ENCODE data around the gene SLC41A2. TPM values are rescaled to one million over a fixed set of nuclear protein-coding genes. Genes with fewer than 3 reads are reported as not detected.

The SLC41A2 gene
- total and polyA plus RNA-seq, 4 donors: 7.7 to 235 (median 25.2) TPM

DNA sequence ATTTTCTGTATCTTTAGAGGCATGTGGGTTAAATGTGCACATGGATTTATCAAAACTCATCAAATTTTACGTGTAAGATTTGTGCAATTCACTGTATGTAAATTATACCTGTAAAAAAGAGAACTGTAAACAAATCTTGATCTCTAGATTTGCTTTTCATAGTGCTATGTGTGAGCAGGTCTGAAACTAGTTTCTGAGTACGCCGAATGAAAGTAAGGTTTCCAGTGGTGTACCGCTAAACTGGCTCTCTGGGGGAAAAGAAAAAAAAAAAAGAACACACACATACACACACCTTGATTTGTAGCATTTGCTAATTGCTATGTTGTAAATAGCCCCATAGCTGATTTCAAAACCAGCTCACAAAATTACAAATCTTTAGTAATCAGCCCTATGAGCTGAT lies 8.6 kb upstream of the SLC41A2 start:
- 92% methylated on average over 4 of the region's 4 CpGs for WGBS
- no peak for TF ChIP-seq FOXA2 (IDR thresholded peaks at IDR 0.05)
- TF ChIP-seq TAF1 (conservative IDR thresholded peaks at IDR 0.05): no peak
- TF ChIP-seq NR2F2 (IDR thresholded peaks at IDR 0.05): no peak
- TF ChIP-seq HNF4A (conservative IDR thresholded peaks at IDR 0.05): no peak
- no peak for TF ChIP-seq EGR1 (IDR thresholded peaks at IDR 0.05; ENCODE audit: low read depth in 2 of 2)
- TF ChIP-seq, protein P1, sequence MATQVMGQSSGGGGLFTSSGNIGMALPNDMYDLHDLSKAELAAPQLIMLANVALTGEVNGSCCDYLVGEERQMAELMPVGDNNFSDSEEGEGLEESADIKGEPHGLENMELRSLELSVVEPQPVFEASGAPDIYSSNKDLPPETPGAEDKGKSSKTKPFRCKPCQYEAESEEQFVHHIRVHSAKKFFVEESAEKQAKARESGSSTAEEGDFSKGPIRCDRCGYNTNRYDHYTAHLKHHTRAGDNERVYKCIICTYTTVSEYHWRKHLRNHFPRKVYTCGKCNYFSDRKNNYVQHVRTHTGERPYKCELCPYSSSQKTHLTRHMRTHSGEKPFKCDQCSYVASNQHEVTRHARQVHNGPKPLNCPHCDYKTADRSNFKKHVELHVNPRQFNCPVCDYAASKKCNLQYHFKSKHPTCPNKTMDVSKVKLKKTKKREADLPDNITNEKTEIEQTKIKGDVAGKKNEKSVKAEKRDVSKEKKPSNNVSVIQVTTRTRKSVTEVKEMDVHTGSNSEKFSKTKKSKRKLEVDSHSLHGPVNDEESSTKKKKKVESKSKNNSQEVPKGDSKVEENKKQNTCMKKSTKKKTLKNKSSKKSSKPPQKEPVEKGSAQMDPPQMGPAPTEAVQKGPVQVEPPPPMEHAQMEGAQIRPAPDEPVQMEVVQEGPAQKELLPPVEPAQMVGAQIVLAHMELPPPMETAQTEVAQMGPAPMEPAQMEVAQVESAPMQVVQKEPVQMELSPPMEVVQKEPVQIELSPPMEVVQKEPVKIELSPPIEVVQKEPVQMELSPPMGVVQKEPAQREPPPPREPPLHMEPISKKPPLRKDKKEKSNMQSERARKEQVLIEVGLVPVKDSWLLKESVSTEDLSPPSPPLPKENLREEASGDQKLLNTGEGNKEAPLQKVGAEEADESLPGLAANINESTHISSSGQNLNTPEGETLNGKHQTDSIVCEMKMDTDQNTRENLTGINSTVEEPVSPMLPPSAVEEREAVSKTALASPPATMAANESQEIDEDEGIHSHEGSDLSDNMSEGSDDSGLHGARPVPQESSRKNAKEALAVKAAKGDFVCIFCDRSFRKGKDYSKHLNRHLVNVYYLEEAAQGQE (IDR thresholded peaks at IDR 0.05): no peak
- TF ChIP-seq, protein P2, sequence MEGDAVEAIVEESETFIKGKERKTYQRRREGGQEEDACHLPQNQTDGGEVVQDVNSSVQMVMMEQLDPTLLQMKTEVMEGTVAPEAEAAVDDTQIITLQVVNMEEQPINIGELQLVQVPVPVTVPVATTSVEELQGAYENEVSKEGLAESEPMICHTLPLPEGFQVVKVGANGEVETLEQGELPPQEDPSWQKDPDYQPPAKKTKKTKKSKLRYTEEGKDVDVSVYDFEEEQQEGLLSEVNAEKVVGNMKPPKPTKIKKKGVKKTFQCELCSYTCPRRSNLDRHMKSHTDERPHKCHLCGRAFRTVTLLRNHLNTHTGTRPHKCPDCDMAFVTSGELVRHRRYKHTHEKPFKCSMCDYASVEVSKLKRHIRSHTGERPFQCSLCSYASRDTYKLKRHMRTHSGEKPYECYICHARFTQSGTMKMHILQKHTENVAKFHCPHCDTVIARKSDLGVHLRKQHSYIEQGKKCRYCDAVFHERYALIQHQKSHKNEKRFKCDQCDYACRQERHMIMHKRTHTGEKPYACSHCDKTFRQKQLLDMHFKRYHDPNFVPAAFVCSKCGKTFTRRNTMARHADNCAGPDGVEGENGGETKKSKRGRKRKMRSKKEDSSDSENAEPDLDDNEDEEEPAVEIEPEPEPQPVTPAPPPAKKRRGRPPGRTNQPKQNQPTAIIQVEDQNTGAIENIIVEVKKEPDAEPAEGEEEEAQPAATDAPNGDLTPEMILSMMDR (IDR thresholded peaks at IDR 0.05; ENCODE audit: low read depth, low read length, missing input control): no peak
- TF ChIP-seq SP1 (IDR thresholded peaks at IDR 0.05): no peak
- TF ChIP-seq FOXA1 (IDR thresholded peaks at IDR 0.05): no peak
- TF ChIP-seq YY1 (IDR thresholded peaks at IDR 0.05): no peak
- TF ChIP-seq JUND (IDR thresholded peaks at IDR 0.05): no peak
- TF ChIP-seq, protein P3, sequence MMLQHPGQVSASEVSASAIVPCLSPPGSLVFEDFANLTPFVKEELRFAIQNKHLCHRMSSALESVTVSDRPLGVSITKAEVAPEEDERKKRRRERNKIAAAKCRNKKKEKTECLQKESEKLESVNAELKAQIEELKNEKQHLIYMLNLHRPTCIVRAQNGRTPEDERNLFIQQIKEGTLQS (IDR thresholded peaks at IDR 0.05): no peak
- TF ChIP-seq RXRA (IDR thresholded peaks at IDR 0.05): no peak
- no peak for TF ChIP-seq RAD21 (IDR thresholded peaks at IDR 0.05)
- TF ChIP-seq MAX (IDR thresholded peaks at IDR 0.05): no peak
- no peak for TF ChIP-seq GABPA (IDR thresholded peaks at IDR 0.05 in 1 of 2, conservative IDR thresholded peaks at IDR 0.05 in 1 of 2)
- TF ChIP-seq HNF4G (IDR thresholded peaks at IDR 0.05): no peak
- TF ChIP-seq ZBTB33 (IDR thresholded peaks at IDR 0.05): no peak
- H3K36me3 ChIP-seq (ENCODE audit: control insufficient read depth in 4 of 4, insufficient read depth in 3 of 4, low read depth in 1 of 4, low read length in 3 of 4): no peaks in the 10 kb centered on the region
- no peak overlapping the region for H3K4me3 ChIP-seq (ENCODE audit: low read depth in 1 of 3, low read length in 3 of 3)
- no peak overlapping the region for H3K27ac ChIP-seq (ENCODE audit: low read depth in 1 of 2, low read length in 2 of 2)
- DNase-seq (ENCODE audit: low spot score): no peak
- no peaks in the 10 kb centered on the region for H3K9me3 ChIP-seq (ENCODE audit: control insufficient read depth in 4 of 4, low read length in 3 of 4)
- no peak overlapping the region for H3K9ac ChIP-seq (ENCODE audit: low read depth in 1 of 2, low read length in 2 of 2)
- H3K4me1 ChIP-seq (ENCODE audit: control insufficient read depth in 4 of 4, insufficient read depth in 4 of 4, low read length in 3 of 4): peaks cover 0 to 2% (median 0%) of the 10 kb centered on the region in 4 donors
- no peaks in the 10 kb centered on the region for H3K27me3 ChIP-seq (ENCODE audit: control insufficient read depth in 4 of 4, insufficient read depth in 4 of 4, low read length in 3 of 4)
